K562 (cell line): Measurements from ENCODE around the gene KAT6B. TPM values are rescaled to one million over a fixed set of nuclear protein-coding genes. Genes with fewer than 3 reads are reported as not detected.

ENCODE experiments used
- AFF1 ChIP-seq, 2 experiments: fragments of 450-650 bp; IDR thresholded peaks; 2 replicates each; pipeline ENCODE4 v1.6.1; 2018; ENCODE audit warnings: mild to moderate bottlenecking in 2 of 2, low read depth in 1 of 2; ENCODE audit not compliant: partially characterized antibody in 2 of 2
- FOXO4 ChIP-seq: fragments of 450-650 bp; formaldehyde crosslinking; IDR thresholded peaks from 2 replicates; pipeline ENCODE4 v1.4.0; 2020; ENCODE audit warnings: mild to moderate bottlenecking, moderate library complexity
- POLR2AphosphoS5 ChIP-seq: IDR thresholded peaks from 2 replicates; pipeline ENCODE4 v1.6.1; 2011; ENCODE audit warnings: mild to moderate bottlenecking, low read depth, low read length, moderate library complexity; ENCODE audit not compliant: control insufficient read depth, insufficient read depth
- SP1 ChIP-seq: sonication (generic); formaldehyde crosslinking; IDR thresholded peaks from 2 replicates; pipeline ENCODE4 v1.8.1; 2022; ENCODE audit warnings: mild to moderate bottlenecking, missing genetic modification reagents
- TCF15 ChIP-seq: fragments of 250-450 bp; sonication (Bioruptor Pico); IDR thresholded peaks from 2 replicates; pipeline ENCODE4 v1.8.0; 2022; ENCODE audit warnings: moderate library complexity, mild to moderate bottlenecking, inconsistent platforms
- TRIM28 ChIP-seq: fragments of 450-650 bp; IDR thresholded peaks from 2 replicates; pipeline ENCODE4 v1.6.1; 2017
- VEZF1 ChIP-seq: fragments of 200-800 bp; sonication (Bioruptor generic); IDR thresholded peaks from 2 replicates; pipeline ENCODE4 v1.6.1; 2017; ENCODE audit warnings: missing genetic modification characterization, missing compliant biosample characterization
- YY1 ChIP-seq, 3 experiments: IDR thresholded peaks; 2 replicates each; pipeline ENCODE4 v1.6.1; 2011; ENCODE audit warnings: low read length in 2 of 3, mild to moderate bottlenecking in 2 of 3, moderate library complexity in 2 of 3, borderline replicate concordance in 1 of 3, control low read depth in 1 of 3, low read depth in 1 of 3; ENCODE audit not compliant: insufficient read depth in 3 of 3, insufficient replicate concordance in 2 of 3, control insufficient read depth in 1 of 3, insufficient read length in 1 of 3; ENCODE audit errors: extremely low read depth in 1 of 3
- polyA plus RNA-seq, 8 experiments: library from polyadenylated mRNA; depleted of rRNA in 4 of 8; stranded (reverse) in 5 of 8; unstranded in 3 of 8; fragments of >200 nt; fragmentation: Nextera tagmentation in 2 of 8; fragmentation: Illumina TruSeq in 1 of 8; extraction: Ambion mirVana in 2 of 8; extraction: Trizol in 1 of 8; gene quantifications; 2 replicates each; pipeline versions ENCODE4 v1.2.1 to v1.2.3, GENCODE V29; 2011 to 2014; ENCODE audit warnings: inconsistent platforms in 1 of 8, missing spikeins in 1 of 8
- total RNA-seq, 7 experiments: library from RNA; depleted of rRNA in 6 of 7; stranded (reverse); fragments of >200 nt in 6 of 7; fragmentation: Illumina TruSeq in 2 of 7; extraction: Trizol in 2 of 7; gene quantifications; 2 replicates each; pipeline versions ENCODE4 v1.2.1 to v1.2.3, GENCODE V29; 2011 to 2021; ENCODE audit warnings: low replicate concordance in 1 of 7
- TF ChIP-seq, protein P1 (sequence below): fragments of 450-650 bp; IDR thresholded peaks from 2 replicates; pipeline ENCODE4 v1.6.1; 2018; ENCODE audit warnings: mild to moderate bottlenecking, low read depth; ENCODE audit not compliant: partially characterized antibody

KAT6B gene
- total and polyA plus RNA-seq, 9 of the 15 experiments (the other 6 are each of a cell fraction or from before 2014, with no cell fraction given), result 1.4 to 9.2 (median 6.8) TPM

DNA sequence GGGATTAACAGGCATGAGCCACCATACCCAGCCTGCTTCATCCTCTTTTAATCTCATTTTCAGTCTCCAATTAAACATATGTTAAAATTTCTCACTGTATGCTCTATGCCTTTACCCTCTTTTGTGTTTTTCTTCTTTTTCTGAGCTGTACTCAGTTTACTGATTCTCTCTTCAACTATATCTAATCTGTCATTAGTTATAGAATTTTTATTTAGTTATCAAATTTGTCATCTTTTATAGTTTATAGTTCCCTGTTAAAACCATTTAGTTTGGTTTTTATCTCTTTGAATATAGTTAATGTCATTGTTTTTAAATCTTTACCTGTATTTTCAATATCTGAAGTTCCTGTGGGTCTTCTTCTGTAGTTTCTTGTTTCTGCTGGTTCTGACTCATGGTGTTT lies 93.3 kb downstream of the KAT6B start (continued):
- no peak for TF ChIP-seq TCF15 (CRISPR knock-in tag)
- TF ChIP-seq POLR2AphosphoS5, result no peak
- TF ChIP-seq FOXO4, result no peak
- TF ChIP-seq YY1 (IDR thresholded peaks at IDR 0.05; ENCODE audit: borderline replicate concordance in 1 of 3, control insufficient read depth in 1 of 3, extremely low read depth in 1 of 3, insufficient read depth in 3 of 3, insufficient read length in 1 of 3, insufficient replicate concordance in 2 of 3, low read depth in 1 of 3, low read length in 2 of 3), result no peak
- no peak for TF ChIP-seq SP1 (CRISPR knock-in tag)
- TF ChIP-seq, protein P1, sequence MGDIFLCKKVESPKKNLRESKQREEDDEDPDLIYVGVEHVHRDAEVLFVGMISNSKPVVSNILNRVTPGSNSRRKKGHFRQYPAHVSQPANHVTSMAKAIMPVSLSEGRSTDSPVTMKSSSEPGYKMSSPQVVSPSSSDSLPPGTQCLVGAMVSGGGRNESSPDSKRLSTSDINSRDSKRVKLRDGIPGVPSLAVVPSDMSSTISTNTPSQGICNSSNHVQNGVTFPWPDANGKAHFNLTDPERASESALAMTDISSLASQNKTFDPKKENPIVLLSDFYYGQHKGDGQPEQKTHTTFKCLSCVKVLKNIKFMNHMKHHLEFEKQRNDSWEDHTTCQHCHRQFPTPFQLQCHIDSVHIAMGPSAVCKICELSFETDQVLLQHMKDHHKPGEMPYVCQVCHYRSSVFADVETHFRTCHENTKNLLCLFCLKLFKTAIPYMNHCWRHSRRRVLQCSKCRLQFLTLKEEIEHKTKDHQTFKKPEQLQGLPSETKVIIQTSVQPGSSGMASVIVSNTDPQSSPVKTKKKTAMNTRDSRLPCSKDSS, result peak; percentile 85
- TF ChIP-seq TRIM28, result peak; percentile 90
- no peak for TF ChIP-seq VEZF1
- TF ChIP-seq AFF1 (IDR thresholded peaks at IDR 0.05; ENCODE audit: low read depth in 1 of 2, partially characterized antibody in 2 of 2), result peak in 1 of 2 experiments; percentile 70
